B cell (primary cell): ENCODE results near the gene PSME1. TPM values are rescaled to one million over a fixed set of nuclear protein-coding genes. Genes with fewer than 3 reads are reported as not detected.
A peak's percentile ranks its signal among the peaks of the same experiment; 100 is the strongest.

Experiments
- ATAC-seq: fragments of 200-7000 bp; cut with Tn5 transposase; one replicate; pipeline ENCODE4 v1.10.0; 2021; ENCODE audit warnings: low read depth, mild to moderate bottlenecking, moderate number of reproducible peaks, moderate library complexity
- CTCF ChIA-PET: fragments of 350-600 bp; sonication (Branson Sonifier 250); formaldehyde crosslinking; loops from one replicate; lab custom pipeline; 2021; ENCODE audit warnings: antibody characterized with exemption, inconsistent platforms; lab: Charles Lee
- POLR2A ChIA-PET: fragments of 350-600 bp; sonication (Branson Sonifier 250); formaldehyde crosslinking; loops from one replicate; lab custom pipeline; 2021; ENCODE audit warnings: antibody characterized with exemption; lab: Charles Lee
- DNase-seq: peaks from one replicate; pipeline ENCODE4 v3.0.0; 2013
- H2AFZ ChIP-seq: 2 replicates; pipeline ENCODE4 v1.6.1; 2012; ENCODE audit warnings: mild to moderate bottlenecking, low read depth, low read length; ENCODE audit not compliant: insufficient read depth, poor library complexity, severe bottlenecking
- H3K27ac ChIP-seq, 2 donors: 1 replicate in 1 of 2; 2 replicates in 1 of 2; pipeline ENCODE4 v1.5.1; 2012 to 2013; ENCODE audit warnings: low read length in 2 of 2, mild to moderate bottlenecking in 2 of 2, moderate library complexity in 1 of 2
- H3K27me3 ChIP-seq, 4 experiments: fragments of 200-600 bp in 1 of 4; sonication (generic) in 1 of 4; replicated peaks in 1 of 4; 1 replicate in 2 of 4; 2 replicates in 2 of 4; pipeline versions ENCODE4 v1.6.1 to v1.7.0; 2013 to 2016; ENCODE audit warnings: low read length in 3 of 4, mild to moderate bottlenecking in 2 of 4, mixed read lengths in 1 of 4, moderate library complexity in 1 of 4; ENCODE audit not compliant: insufficient read depth in 4 of 4, control insufficient read depth in 3 of 4; ENCODE audit errors: control extremely low read depth in 1 of 4
- H3K36me3 ChIP-seq, 2 experiments: replicated peaks in 1 of 2; 1 replicate in 1 of 2; 2 replicates in 1 of 2; pipeline versions ENCODE4 v1.6.1 to v1.7.1; 2013; ENCODE audit warnings: low read length in 1 of 2; ENCODE audit not compliant: insufficient read depth in 2 of 2, control insufficient read depth in 1 of 2; ENCODE audit errors: control extremely low read depth in 1 of 2, extremely low read depth in 1 of 2
- H3K4me1 ChIP-seq, 2 donors: fragments of 200-600 bp in 1 of 2; sonication (generic) in 1 of 2; 1 replicate in 1 of 2; 2 replicates in 1 of 2; pipeline versions ENCODE4 v1.5.1 to v1.6.1; 2013 to 2017; ENCODE audit warnings: low read length in 2 of 2; ENCODE audit not compliant: control insufficient read depth in 2 of 2, insufficient read depth in 2 of 2
- H3K4me2 ChIP-seq: replicated peaks from 2 replicates; pipeline ENCODE3; 2012; ENCODE audit warnings: mild to moderate bottlenecking, low read depth, low read length; ENCODE audit not compliant: poor library complexity, severe bottlenecking
- H3K4me3 ChIP-seq, 5 experiments: fragments of 200-600 bp in 1 of 5; sonication (generic) in 1 of 5; 1 replicate in 3 of 5; 2 replicates in 2 of 5; pipeline versions ENCODE4 v1.5.1 to v1.7.0; 2011 to 2016; ENCODE audit warnings: low read length in 4 of 5, mild to moderate bottlenecking in 4 of 5, low read depth in 2 of 5, control low read depth in 1 of 5, moderate library complexity in 1 of 5; ENCODE audit not compliant: insufficient read depth in 1 of 5; ENCODE audit errors: control extremely low read depth in 1 of 5, extremely low read depth in 1 of 5
- H3K79me2 ChIP-seq: fragments of 200-600 bp; sonication (generic); one replicate; pipeline ENCODE4 v1.6.0; 2016; ENCODE audit warnings: low read length; ENCODE audit not compliant: control insufficient read depth, insufficient read depth
- H3K9ac ChIP-seq: fragments of 200-600 bp; sonication (generic); 2 replicates; pipeline ENCODE4 v1.6.1; 2017; ENCODE audit warnings: mild to moderate bottlenecking, low read length, moderate library complexity
- H3K9me3 ChIP-seq, 3 donors: one replicate each; pipeline versions ENCODE4 v1.6.1 to v1.7.1; 2013; ENCODE audit warnings: low read length in 2 of 3; ENCODE audit not compliant: control insufficient read depth in 2 of 3, insufficient read depth in 1 of 3; ENCODE audit errors: control extremely low read depth in 1 of 3
- H4K20me1 ChIP-seq: 2 replicates; pipeline ENCODE4 v1.6.0; 2012; ENCODE audit warnings: mild to moderate bottlenecking, low read length; ENCODE audit not compliant: insufficient read depth, control insufficient read depth, poor library complexity, severe bottlenecking
- H3K27ac Mint-ChIP-seq: one replicate; pipeline ENCODE4 v1.8.0; 2021; ENCODE audit warnings: mixed read lengths
- H3K27me3 Mint-ChIP-seq: one replicate; pipeline ENCODE4 v1.8.0; 2021; ENCODE audit warnings: mixed read lengths
- H3K4me1 Mint-ChIP-seq: one replicate; pipeline ENCODE4 v1.8.0; 2021; ENCODE audit warnings: mixed read lengths
- H3K4me3 Mint-ChIP-seq: one replicate; pipeline ENCODE4 v1.8.0; 2021; ENCODE audit warnings: mixed read lengths
- H3K9me3 Mint-ChIP-seq: one replicate; pipeline ENCODE4 v1.8.0; 2022; ENCODE audit warnings: mixed read lengths; ENCODE audit not compliant: insufficient read depth
- CTCF ChIP-seq: fragments of 200-600 bp; IDR thresholded peaks from one replicate; pipeline ENCODE4 v1.8.0; 2022; ENCODE audit warnings: antibody characterized with exemption, mild to moderate bottlenecking
- EZH2 ChIP-seq: IDR thresholded peaks from 2 replicates; pipeline ENCODE4 v1.6.1; 2012; ENCODE audit warnings: borderline replicate concordance, low read depth, mild to moderate bottlenecking, moderate library complexity, low read length; ENCODE audit not compliant: insufficient read depth, poor library complexity, severe bottlenecking
- WGBS: methylation state at CpG from one replicate; pipeline ENCODE4 v1.1.5; 2013; ENCODE audit warnings: missing lambda C conversion rate; ENCODE audit not compliant: insufficient coverage; 5-methylcytosine and 5-hydroxymethylcytosine counted together
- intact Hi-C: fragments of 100-400 bp; cut with micrococcal nuclease; formaldehyde crosslinking; loops from one replicate; pipeline ENCODE4 v1.10.0; 2022
- polyA plus RNA-seq: library from polyadenylated mRNA; depleted of rRNA; stranded (reverse); fragments of >200 nt; gene quantifications from 2 replicates; pipeline ENCODE4 v1.2.3, GENCODE V29; 2012
- total RNA-seq, 2 donors: library from RNA; stranded (reverse); fragments of 120-200 nt in 1 of 2; gene quantifications; 1 replicate in 1 of 2; 2 replicates in 1 of 2; pipeline versions ENCODE4 v1.2.3 to v1.2.4, GENCODE V29; 2013 to 2022

PSME1 gene
- total and polyA plus RNA-seq, 2 donors (not counting 1 experiment from before 2014, with no cell fraction given): 237 to 257 TPM

GRCh38 chr14:24162093-24162492, 26.1 kb downstream of the PSME1 start:
- peaks cover 37% of the 10 kb centered on the region for H3K79me2 ChIP-seq
- H3K4me1 Mint-ChIP-seq: peaks cover 42% of the 10 kb centered on the region

More at GRCh38 chr14:24162093-24162492, 26.1 kb downstream of the PSME1 start:
- DNase-seq (no peak), ATAC-seq (no peak)
- peaks cover 29 to 39% of the 10 kb centered on the region in 2 donors for H3K4me1 ChIP-seq
- peaks cover 3 to 70% of the 10 kb centered on the region in 2 experiments for H3K36me3 ChIP-seq
- CTCF ChIA-PET: interaction anchor here (0.6 to 3.8 kb wide), 21 partner anchors 9 to 270 kb away, joined by 3 to 63 read pairs (median 12); partner anchors contain the start of genes CIDEB, DCAF11, EMC9 and IPO4
- H3K4me3 ChIP-seq: peak overlapping the region; percentile 69 to 100 (median 91)
- peak overlapping the region; percentile 85 to 88 for H3K27ac ChIP-seq
- H3K9me3 ChIP-seq: no peaks in the 10 kb centered on the region
- no peaks in the 10 kb centered on the region for H3K27me3 ChIP-seq
- 87% methylated on average over 5 of the region's 8 CpGs for WGBS
- H3K4me2 ChIP-seq: peak overlapping the region; percentile 77
- POLR2A ChIA-PET: interaction anchor here (0.7 to 3.8 kb wide), 16 partner anchors 9 to 268 kb away, joined by 3 to 35 read pairs (median 6); partner anchors contain the start of genes DCAF11, DHRS1, EMC9 and IPO4
- peak overlapping the region; percentile 76 for H3K9ac ChIP-seq
- Mint-ChIP-seq H3K9me3 (no peaks in the 10 kb centered on the region), H3K4me3 (peak overlapping the region; percentile 100), H3K27me3 (no peaks in the 10 kb centered on the region), H3K27ac (peak overlapping the region; percentile 99)
- peaks cover 50% of the 10 kb centered on the region for H4K20me1 ChIP-seq
- no peak for TF ChIP-seq CTCF
- TF ChIP-seq EZH2: no peak
- intact Hi-C loops: loop anchor here (5.0 kb wide), 1 partner anchor 70 kb away; the partner anchor contains the start of genes GMPR2 and NEDD8
- no peak overlapping the region for H2AFZ ChIP-seq
